Esophagus squamous epithelium (tissue), 5 donors: ENCODE data around the gene NUP85. TPM values are rescaled to one million over a fixed set of nuclear protein-coding genes. Genes with fewer than 3 reads are reported as not detected.
"Not testable (repeated sequence)": the region's sequence is repeated elsewhere in the genome, so short reads cannot be mapped to it uniquely, and the experiment has no call there.

Source experiments
- DNase-seq: peaks from one replicate; lab custom pipeline; 2025; lab: John Stamatoyannopoulos, UW
- H3K27ac ChIP-seq, 4 donors: fragments of 200-600 bp; sonication (generic); one replicate each; pipeline ENCODE4 v1.5.1; 2016 to 2019; ENCODE audit warnings: mild to moderate bottlenecking in 1 of 4
- H3K27me3 ChIP-seq, 4 donors: fragments of 200-600 bp; sonication (generic); 1 replicate in 3 of 4; 2 replicates in 1 of 4; pipeline versions ENCODE4 v1.5.1 to v1.6.0; 2017 to 2021; ENCODE audit warnings: antibody characterized with exemption in 1 of 4
- H3K36me3 ChIP-seq, 3 donors: fragments of 200-600 bp; sonication (generic); one replicate each; pipeline ENCODE4 v1.5.1; 2016 to 2019
- H3K4me1 ChIP-seq, 3 donors: fragments of 200-600 bp; sonication (generic); one replicate each; pipeline ENCODE4 v1.5.1; 2017 to 2019
- H3K4me3 ChIP-seq, 4 donors: fragments of 200-600 bp; sonication (generic); 1 replicate in 3 of 4; 2 replicates in 1 of 4; pipeline ENCODE4 v1.5.1; 2016 to 2019; ENCODE audit warnings: mild to moderate bottlenecking in 2 of 4, moderate library complexity in 1 of 4
- H3K9me3 ChIP-seq, 3 donors: fragments of 200-600 bp; sonication (generic); one replicate each; pipeline ENCODE4 v1.5.1; 2016 to 2019
- POLR2A ChIP-seq, 4 donors: fragments of 450-650 bp; IDR thresholded peaks; one replicate each; pipeline ENCODE4 v1.6.1; 2017; ENCODE audit warnings: antibody characterized with exemption in 4 of 4, mild to moderate bottlenecking in 4 of 4, moderate library complexity in 3 of 4
- WGBS, 2 donors: methylation state at CpG; one replicate each; pipeline ENCODE4 v1.1.5; 2018; 5-methylcytosine and 5-hydroxymethylcytosine counted together
- intact Hi-C: fragments of 100-400 bp; cut with DNase I; formaldehyde crosslinking; loops from one replicate; pipeline ENCODE4 v1.15.0; 2022
- total RNA-seq, 4 donors: library from RNA; depleted of rRNA; stranded (reverse); fragments of >200 nt; gene quantifications; one replicate each; pipeline ENCODE4 v1.1.0, GENCODE V29; 2016
- TF ChIP-seq, protein P1 (sequence below), 6 experiments: fragments of 450-650 bp in 4 of 6; fragments of 200-600 bp in 2 of 6; sonication (generic) in 2 of 6; IDR thresholded peaks; one replicate each; pipeline ENCODE4 v1.5.1; 2016 to 2019; ENCODE audit warnings: antibody characterized with exemption in 6 of 6, mild to moderate bottlenecking in 4 of 6, moderate library complexity in 4 of 6
- donor health status: DM: yes; HTN: yes; CAD: no.

NUP85 gene
- total RNA-seq, 4 donors from 2014 or later, result 17.5 to 33.3 (median 29.0) TPM

GRCh38 chr17:75271955-75272847 lies 66.7 kb downstream of the NUP85 start:
- peaks cover 14 to 50% (median 23%) of the 10 kb centered on the region in 3 donors for H3K4me1 ChIP-seq
- no peaks in the 10 kb centered on the region for H3K9me3 ChIP-seq
- no peaks in the 10 kb centered on the region for H3K27me3 ChIP-seq
- intact Hi-C loops, result no loop called here
- 38 to 64% methylated on average over 9 of the region's 24 CpGs for WGBS, 2 donors
- TF ChIP-seq POLR2A (IDR thresholded peaks at IDR 0.05), result no peak
- TF ChIP-seq, protein P1, sequence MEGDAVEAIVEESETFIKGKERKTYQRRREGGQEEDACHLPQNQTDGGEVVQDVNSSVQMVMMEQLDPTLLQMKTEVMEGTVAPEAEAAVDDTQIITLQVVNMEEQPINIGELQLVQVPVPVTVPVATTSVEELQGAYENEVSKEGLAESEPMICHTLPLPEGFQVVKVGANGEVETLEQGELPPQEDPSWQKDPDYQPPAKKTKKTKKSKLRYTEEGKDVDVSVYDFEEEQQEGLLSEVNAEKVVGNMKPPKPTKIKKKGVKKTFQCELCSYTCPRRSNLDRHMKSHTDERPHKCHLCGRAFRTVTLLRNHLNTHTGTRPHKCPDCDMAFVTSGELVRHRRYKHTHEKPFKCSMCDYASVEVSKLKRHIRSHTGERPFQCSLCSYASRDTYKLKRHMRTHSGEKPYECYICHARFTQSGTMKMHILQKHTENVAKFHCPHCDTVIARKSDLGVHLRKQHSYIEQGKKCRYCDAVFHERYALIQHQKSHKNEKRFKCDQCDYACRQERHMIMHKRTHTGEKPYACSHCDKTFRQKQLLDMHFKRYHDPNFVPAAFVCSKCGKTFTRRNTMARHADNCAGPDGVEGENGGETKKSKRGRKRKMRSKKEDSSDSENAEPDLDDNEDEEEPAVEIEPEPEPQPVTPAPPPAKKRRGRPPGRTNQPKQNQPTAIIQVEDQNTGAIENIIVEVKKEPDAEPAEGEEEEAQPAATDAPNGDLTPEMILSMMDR (IDR thresholded peaks at IDR 0.05), result no peak
- peak overlapping the region; percentile 85 to 99 (median 97) for H3K27ac ChIP-seq
- DNase-seq, result no peak
- peaks cover 0 to 17% (median 0%) of the 10 kb centered on the region in 3 donors for H3K36me3 ChIP-seq
- peak overlapping the region; percentile 58 to 97 (median 94) for H3K4me3 ChIP-seq

DNA sequence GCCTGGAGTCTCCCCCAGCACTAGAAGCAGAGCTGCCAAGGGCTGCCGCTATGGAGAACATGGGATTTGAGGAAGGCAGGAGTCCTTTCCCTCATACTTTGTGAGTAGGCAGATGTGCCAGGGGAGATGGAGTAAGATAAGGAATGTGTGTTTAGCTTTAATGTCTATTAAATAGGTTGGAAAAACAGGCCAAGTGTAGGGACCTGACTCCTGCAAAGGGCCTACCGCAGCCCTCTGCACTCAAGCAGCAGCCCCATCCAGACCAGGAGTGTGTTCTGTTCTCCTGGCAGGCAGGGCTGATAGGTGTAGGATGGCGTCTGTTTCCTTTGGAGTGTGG lies 67.3 kb downstream of the NUP85 start:
- Histone ChIP-seq H3K27me3 (no peaks in the 10 kb centered on the region), H3K9me3 (no peaks in the 10 kb centered on the region), H3K4me1 (peaks cover 14 to 44% (median 23%) of the 10 kb centered on the region in 3 donors), H3K36me3 (peaks cover 0 to 15% (median 0%) of the 10 kb centered on the region in 3 donors), H3K27ac (no peak overlapping the region), H3K4me3 (no peak overlapping the region)
- intact Hi-C loops, result no loop called here
- WGBS, 2 donors, result 66 to 69% methylated on average over 2 to 3 of the region's 3 CpGs
- no peak for TF ChIP-seq POLR2A (IDR thresholded peaks at IDR 0.05)
- TF ChIP-seq, protein P1 (IDR thresholded peaks at IDR 0.05), result no peak
- no peak for DNase-seq

- intact Hi-C loops, result no loop called here
- WGBS, 2 donors, result 65 to 72% methylated on average over 6 to 7 of the region's 7 CpGs
Observed at GRCh38 chr17:75273977-75274708, 68.7 kb downstream of the NUP85 start.

DNA sequence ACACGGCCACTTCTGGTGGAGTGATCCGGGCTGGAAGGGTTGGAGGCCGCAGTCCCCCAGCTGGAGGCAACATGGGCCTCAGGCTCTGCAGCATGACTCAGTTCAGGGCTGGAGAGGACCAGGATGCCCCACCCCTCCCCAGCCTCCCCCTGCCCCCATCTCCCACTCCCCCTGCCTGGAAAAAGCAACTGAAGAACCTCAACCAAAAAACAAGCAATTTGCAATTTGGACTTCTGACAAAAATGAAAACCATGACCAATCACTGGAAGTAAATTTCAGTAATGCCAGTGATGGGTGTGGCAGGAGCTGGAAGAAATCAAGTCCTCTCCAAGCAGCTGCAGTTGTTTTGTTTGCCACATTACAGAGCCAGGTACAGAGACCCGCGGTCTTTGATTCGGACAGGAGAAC lies 72.2 kb downstream of the NUP85 start:
- Histone ChIP-seq H3K4me1 (peaks cover under 1 to 8% (median 3%) of the 10 kb centered on the region in 3 donors), H3K4me3 (no peak overlapping the region), H3K27me3 (no peaks in the 10 kb centered on the region), H3K36me3 (peaks cover 0 to 39% (median 0%) of the 10 kb centered on the region in 3 donors), H3K9me3 (no peaks in the 10 kb centered on the region), H3K27ac (no peak overlapping the region)
- intact Hi-C loops, result no loop called here
- DNase-seq, result no peak
- no peak for TF ChIP-seq POLR2A (IDR thresholded peaks at IDR 0.05)
- TF ChIP-seq, protein P1 (IDR thresholded peaks at IDR 0.05), result no peak
- WGBS, 2 donors, result 58 to 68% methylated on average over 3 of the region's 6 CpGs

More at GRCh38 chr17:75273977-75274708, 68.7 kb downstream of the NUP85 start:
- no peak for DNase-seq
- H3K27ac ChIP-seq, result no peak overlapping the region
- H3K36me3 ChIP-seq, result peaks cover 0 to 22% (median 0%) of the 10 kb centered on the region in 3 donors
- TF ChIP-seq, protein P1 (IDR thresholded peaks at IDR 0.05), result no peak
- no peak for TF ChIP-seq POLR2A (IDR thresholded peaks at IDR 0.05)
- H3K9me3 ChIP-seq, result no peaks in the 10 kb centered on the region
- no peaks in the 10 kb centered on the region for H3K27me3 ChIP-seq
- no peak overlapping the region for H3K4me3 ChIP-seq
- H3K4me1 ChIP-seq, result peaks cover 14 to 36% (median 23%) of the 10 kb centered on the region in 3 donors

- H3K27ac ChIP-seq, H3K9me3 ChIP-seq, H3K4me1 ChIP-seq, H3K4me3 ChIP-seq, intact Hi-C loops, DNase-seq, H3K27me3 ChIP-seq: not testable (repeated sequence)
- WGBS, 2 donors, result 79 to 87% methylated on average over 4 of the region's 4 CpGs
- H3K36me3 ChIP-seq, result peaks cover 0 to 58% (median 1%) of the 10 kb centered on the region in 3 donors
Observed at GRCh38 chr17:75280189-75280588, 74.7 kb downstream of the NUP85 start.
